HG02970 (cell line): Measurements from ENCODE around the gene GLI3.

Experiments
- ATAC-seq: cut with Tn5 transposase; IDR thresholded peaks from one replicate; pipeline ENCODE4 v1.9.1; 2021; ENCODE audit warnings: mild to moderate bottlenecking, moderate library complexity, moderate number of reproducible peaks; ENCODE audit not compliant: unreplicated experiment, low FRiP score

The GLI3 gene

DNA sequence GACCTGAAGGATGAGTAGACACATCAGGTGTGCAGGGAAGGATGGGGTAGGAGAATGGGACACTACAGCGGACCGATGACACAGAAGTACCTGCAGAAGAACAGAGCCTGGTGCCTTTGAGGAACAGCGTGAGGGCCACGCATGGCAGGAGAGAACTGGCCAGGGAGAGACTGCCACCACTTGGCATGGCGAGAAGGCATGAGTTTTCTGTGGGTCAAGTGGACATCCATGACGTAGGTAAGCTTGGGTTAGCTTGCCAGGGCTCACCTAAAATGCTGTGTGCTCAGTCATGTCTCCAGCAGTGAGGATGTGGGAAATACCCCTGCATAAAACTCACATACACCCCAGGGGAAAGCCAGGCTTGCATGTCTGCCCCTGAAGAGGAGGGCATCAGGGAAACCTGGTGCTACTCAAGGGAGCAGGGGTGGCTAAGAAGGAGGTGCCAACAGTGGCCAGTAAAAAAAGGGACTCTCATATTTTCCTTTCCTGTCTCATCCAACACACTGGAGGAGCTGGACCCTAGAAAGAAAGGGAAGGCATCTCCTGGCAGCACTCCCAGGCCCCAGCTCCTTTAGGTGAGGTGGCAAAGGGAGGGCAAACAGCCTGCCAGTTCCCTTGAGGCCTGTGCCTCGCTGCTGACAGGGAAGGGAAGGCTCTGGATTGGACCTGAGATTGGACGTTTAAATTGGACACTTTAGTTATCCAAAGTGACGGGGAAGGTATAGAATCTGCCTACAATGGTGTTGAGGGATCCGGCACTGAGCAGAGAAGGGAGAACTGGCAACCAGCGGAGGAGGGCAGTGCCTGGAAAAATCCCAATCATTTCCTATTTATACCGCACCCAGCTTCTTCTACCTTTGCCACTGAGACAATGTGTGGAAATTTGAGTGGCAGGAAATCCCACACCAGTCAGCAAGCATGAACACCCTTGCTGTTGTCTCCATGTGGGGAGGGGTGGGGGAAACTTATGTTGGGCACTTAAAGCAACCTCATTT lies 255.7 kb downstream of the GLI3 start:
- ATAC-seq = no peak

DNA sequence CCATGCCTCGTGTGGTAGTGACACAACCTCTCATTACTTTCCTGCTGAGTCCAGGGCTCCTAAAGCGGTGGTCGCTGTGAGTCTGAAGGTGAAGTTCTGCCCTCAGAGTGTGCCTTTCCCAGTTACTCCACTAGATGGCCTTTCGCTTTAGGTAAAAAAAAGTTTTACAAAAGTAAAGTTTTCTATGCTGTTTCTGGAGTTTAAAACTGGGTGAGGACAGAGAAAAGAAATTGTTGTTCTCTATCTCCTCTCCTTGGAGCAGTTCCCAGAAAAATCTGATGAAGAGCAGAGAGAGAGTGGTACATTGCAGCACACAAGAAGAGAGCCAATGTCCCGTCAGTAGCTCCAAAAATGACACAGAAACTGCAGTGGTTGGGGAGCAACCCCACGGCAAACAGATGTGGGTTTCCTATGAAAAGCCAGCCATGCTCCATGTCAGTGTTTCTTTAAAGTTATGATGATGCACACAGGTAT lies 257.1 kb downstream of the GLI3 start:
- ATAC-seq = no peak

DNA sequence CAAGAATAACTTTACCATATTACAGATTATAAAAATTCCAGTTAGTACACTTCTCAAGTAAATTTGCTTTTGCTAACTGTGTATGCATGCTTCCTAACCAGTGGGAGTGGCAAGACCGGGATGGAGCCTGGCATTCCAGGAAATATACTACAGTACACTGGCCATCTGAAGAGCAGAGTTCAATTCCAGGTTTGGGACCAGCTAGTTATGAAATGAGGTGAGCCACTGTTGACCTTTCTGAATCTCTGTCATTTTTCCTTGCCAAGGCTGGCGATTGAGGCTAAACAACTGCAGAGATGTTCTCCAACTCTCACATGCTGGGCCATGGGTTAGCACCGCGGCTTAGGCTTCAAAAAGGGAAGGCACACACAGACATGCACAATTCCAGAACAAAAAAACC lies 258.2 kb downstream of the GLI3 start:
- no peak for ATAC-seq

DNA sequence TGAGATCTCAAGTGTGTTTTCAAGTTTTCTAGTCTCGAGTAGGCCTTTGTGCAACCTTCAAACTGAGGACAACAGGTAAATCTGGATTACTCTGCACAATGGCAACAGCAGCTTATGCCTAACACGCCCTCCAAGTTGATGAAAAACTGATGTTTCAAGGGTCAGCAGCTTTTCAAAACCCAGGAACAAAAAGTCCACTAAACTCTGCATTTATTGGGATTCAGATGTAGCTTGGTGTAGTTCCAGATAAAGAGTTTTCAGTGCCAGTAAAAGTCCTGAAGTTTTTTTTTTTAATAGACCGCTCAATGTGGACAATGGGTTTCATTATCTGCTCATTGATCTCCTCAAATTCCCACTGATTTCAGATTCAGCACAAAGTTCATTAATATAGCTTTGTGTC lies 259.3 kb downstream of the GLI3 start:
- no peak for ATAC-seq

DNA sequence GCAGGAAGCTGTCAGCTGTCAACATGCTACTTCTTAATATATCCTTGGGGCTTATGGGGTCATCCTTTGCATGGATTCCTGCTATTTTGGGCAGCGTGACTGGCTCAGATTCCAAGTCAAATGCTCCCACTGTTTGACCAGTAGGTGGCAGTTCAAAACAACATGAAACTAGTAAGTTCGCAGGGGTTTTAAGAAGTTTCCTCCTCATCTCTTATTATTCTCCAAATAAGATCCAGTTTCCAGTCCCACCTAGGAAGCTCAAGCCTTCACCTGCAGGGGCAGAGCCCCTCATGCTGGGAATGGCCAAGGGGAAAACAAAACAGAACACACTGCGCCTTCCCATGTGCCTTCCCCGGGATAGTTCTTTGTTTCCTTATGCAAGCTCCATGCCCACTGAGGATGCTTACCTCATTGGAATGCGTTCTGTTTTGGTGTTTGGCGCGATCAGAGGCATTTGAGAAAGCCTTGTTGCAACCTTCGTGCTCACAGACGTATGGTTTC lies 259.8 kb downstream of the GLI3 start:
- ATAC-seq = no peak

DNA sequence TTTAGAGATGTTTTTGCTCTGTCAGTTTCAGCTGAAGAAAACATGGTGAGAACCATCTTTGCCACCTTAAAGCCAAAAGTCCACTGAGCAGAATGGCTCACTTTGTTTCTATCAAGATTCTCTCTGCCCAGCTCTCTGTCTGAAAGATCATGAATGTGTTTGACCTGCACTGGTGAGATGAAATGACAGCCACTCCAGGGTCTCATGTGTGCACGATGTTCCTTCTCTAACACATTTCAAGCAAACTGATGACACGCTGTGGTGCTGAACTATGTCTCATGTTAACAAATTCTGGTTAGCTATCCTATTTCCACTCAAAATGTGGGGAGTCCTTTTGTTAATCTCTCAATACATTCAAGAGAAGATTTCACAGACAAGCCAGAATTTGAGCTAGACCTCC lies 260.6 kb downstream of the GLI3 start:
- no peak for ATAC-seq

DNA sequence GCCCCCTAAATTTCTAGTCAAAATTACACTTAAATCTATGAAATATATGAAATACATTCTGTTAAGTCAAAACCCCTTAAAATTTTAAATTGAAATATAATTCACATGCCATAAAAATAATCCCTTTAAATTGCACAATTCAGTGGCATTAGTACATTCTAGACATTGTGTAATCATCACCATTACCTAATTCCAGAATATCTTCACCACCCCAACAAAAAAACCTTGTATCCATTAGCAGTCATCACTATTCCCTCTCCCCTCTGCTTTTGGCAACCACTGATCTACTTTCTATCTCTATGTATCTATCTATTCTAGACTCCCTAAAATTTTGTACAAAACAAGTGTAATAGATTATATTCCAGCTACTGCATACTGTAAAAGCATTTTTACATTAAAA lies 261.2 kb downstream of the GLI3 start:
- ATAC-seq = no peak

DNA sequence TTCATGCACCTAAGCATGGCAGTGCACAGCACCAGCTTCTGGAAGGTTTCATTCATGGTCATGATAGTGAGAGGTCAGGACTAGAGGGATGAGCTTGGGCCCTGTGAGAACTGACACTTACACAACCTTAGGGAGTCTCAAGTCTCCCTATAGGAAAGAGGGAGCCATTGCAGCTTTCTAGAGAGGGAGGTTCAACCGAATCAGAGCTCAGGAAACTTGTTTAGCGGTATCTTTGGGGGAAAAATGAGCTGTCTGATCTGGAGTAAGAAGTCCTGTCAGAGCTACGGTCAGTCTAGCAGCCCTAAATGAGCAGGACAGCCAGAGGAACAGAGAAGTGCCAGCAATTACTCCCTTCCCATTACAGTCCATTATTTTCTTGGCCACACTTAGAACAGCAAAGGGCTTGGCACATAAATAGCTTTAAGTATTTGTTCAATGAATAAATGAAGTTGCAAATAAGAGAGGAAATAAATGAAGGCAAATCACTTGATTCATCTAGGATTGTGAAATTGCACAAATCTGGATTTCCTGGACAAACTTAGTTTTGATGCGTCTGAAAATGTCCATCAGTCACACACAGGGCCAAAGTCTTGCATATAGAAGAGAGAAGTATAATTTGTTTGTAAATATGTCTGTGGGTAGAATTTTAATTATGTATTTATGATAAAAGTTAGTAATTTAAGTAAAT lies 262.0 kb downstream of the GLI3 start:
- no peak for ATAC-seq

DNA sequence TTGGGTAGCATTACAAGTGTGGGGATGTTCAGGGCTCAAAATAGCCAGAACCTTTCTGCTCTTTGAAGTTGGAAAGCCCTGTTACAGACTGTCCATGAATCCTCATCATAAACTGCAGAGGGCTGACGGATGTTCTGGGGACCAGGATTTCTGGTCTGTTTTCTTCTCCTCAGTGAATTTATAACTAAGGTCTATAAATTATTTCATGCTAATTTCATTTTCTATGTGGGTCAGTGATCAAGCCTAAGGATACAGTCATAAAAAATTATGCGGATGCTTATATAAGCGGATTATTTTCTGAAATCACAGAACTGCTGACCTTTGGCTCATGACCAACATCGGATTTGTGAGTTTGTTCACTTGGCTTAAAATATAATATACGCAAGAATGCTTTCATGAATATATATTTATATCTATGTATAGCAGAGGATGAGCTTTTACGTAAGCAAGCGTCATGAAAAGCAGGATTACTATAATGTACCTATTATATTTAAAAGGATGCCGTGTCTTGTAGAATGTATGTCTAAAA lies 263.7 kb downstream of the GLI3 start:
- ATAC-seq = no peak

DNA sequence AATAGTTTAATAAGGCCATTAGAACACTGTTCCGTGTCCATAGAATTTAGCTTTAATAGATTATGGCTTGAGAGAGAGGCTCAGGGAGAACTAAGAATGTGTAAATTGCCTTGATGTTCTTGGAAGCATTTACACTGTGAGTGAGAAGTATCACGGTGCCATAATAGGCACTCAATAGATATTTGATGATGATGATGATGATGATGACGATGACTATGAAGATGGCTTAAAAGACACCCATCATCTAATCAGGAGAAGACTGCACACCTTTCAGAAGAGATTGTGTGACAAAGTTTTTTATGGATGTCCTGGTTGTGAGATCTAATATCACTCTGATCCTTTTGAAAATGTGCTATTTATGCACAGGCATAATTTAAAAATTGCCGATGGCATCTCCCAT lies 264.2 kb downstream of the GLI3 start:
- no peak for ATAC-seq

DNA sequence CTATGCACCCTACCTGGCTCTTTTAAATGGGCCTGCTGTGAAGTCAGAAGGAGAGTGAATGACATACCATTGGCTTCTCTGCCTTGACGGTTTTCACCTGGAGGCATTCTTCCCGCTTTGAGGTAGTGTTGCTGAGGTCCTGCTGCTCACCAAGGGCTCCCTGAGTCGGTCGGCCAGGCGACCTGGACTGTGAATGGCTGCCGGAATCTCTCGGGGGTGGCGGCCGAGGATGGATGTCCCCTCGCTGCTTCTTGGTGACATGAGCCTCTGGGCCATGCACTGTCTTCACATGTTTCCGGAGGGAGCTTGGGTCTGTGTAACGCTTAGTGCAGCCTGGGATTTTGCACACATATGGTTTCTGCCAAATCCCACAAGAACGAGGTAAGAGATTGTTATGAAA lies 264.7 kb downstream of the GLI3 start:
- ATAC-seq = no peak

DNA sequence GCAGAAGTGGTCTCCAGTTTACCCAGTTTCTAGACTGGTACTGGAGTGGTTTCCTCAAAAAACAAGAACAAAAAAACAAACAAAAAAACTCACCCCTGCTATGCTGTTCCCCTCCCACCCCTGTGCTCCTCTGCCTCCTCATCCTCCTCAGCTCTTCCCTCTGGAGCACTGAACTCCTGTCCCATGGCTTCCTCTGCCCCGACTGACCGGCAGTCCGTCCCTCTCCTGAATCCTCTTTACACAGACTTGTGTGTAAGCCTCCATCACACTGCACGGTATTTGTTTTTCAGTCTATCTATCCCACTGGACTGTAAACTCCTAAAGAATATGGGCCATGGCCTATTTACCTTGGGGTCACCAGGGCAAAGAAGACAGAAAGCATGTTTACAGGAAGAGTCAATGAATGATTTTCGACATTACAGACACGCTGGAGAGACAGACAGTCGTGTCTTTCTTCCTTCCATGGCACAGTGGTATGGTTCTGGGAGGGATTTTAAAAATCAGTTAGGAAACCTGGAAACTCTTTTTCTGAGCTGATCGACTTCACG lies 265.3 kb downstream of the GLI3 start:
- ATAC-seq = no peak

DNA sequence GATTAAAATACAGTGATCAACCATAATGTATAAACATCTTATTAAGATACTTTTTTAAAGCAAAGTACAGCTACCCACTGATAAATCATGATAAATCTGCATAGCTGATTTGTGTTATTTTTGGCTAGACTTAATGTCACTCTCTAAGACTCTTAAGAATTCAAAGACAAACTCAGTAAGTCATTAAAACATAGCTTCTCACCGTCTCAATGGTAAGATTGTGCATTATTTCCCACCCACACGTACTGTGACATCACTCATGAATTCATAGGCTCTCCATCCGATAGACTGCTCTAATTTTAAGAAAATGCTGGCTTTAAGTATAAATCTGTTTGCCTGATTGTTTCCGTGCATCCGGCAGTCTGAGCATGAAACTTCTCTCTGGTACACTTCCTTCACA lies 266.1 kb downstream of the GLI3 start:
- ATAC-seq = no peak

DNA sequence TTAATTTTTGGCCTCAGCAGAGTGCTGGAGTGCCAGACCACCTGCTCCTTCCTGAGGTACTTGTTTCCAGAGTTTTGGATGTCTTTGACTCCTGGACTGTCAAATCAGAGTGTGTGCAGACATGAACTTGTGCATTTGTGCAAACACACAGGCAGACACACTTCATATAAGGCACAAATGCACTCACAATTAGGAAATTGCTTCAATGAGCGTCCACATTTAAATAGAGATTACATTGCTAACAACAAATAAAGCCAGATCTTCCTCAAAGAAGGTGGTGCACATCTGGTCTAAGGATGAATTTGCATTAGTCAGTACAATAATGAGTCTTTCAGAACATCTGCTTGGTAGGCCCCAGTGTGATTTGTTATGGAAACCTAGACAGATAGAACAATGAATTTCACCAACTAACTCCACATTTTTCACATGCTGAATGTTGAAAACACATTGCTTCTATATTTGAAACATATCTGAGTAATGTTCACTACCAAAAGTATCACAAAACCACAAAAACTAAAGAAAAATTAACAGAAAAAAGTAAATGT lies 267.4 kb downstream of the GLI3 start:
- no peak for ATAC-seq

DNA sequence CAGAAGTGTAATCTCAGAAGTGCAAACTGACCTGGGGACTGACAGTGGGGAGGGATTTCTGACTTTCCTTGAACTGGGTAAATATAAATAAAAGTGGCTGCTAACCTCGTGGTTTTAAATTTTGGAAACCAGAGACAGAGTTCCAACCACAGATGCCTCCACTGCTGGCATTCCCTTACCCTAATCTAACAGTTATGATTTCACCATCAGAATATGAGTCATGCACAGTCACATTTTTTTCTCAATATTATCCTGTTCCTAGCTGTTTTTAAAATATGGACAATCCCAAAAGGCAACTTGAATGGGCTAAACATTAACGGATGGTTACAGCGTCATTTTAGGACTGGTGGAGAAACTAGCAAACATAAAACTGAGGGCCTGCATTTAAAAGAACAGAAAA lies 269.9 kb downstream of the GLI3 start:
- no peak for ATAC-seq

DNA sequence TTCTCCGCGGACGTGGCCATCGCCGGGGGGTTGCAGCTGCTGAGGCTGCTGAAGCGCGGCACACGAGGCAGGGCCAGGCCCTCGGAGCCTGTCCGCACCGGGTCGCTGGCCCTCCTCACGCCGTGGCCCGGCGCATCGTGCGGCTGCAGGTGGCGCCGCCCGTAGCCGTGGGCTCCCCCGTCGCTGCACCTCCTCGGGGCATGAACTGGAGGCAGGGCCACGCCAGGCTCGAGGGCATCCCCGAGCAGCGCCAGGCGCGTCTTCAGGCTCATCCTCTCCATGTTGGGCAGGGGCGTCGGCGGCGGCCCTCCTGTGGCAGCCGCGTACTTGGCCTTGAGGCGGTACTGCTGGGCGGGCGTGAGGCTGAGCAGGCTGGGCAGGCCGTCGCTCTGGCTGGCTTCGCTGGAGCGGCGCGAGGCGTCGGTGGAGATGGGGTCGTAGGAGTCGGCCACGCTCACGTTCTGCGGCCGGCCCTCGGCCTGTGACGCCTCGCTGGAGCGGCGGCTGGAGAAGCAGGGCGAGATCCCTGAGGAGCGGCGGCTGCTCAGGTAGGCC lies 271.0 kb downstream of the GLI3 start:
- ATAC-seq = no peak

DNA sequence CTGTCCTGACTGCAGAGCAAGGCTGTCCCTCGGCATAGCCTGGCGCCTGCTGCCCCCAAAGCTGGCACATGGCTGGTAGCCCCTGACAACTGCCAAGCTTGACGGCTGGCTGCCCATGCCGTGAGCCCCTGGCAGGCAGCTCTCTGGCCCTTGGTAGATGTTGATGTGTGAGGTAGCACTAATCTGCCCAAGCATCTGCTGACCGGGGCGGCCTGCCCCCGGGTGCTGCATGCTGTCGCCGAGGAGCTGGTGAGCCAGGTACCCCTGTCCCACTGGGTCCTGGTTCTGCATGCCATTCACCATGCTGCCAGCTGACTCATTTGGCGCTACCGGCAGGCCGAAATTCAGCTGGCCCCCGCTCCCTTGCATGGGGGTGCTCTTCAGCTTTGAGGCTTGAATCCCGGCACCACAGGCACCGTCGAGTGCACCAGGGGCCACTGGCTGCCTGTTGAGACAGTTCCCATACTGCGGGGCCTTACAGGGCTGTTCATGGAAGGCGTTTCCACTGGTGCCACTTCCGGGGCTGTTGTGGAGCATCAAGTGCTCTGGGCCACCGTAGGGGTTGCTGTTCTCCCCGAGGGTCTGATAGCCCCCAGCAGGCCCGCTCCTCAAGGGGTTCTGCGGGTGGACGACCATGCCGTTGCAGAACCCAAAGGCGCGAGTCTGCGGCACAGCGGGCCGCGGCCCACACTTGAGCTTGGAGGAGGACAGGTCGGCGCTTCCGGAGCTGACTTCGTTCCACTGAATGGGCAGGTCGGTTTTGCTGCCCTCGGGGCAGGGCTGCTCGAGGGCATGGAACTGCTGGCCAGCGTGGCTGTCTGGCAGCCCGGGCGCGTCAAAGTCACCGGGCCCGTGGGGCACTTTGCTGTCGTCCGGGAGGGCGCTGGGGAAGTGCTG lies 271.9 kb downstream of the GLI3 start:
- ATAC-seq = no peak

DNA sequence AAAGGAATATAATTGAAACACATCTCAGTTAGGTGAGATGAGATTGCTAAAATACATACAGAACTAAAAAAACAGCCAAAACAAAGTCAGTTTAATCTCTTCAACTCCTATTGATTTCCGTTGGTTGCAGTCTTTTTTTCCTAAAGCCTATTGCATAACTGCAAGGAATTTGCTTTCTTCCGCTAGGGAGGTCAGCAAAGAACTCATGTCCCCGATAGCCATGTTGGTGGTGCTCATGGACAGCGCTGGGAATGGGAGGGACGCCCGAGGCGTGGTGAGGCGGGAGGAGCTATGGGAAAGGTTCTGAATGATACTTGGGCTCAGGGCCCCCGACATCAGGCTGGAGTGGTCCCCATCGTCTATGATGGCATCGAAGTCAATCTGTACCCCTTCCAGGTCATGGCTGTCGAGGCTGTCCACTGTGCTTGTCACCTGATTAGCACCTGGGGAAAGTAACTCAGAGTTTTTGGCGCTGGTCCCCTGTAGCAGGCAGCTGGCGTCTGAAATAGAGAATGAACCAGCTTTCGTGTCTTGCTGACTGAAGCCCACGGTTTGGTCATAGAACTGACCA lies 272.7 kb downstream of the GLI3 start:
- ATAC-seq = no peak

DNA sequence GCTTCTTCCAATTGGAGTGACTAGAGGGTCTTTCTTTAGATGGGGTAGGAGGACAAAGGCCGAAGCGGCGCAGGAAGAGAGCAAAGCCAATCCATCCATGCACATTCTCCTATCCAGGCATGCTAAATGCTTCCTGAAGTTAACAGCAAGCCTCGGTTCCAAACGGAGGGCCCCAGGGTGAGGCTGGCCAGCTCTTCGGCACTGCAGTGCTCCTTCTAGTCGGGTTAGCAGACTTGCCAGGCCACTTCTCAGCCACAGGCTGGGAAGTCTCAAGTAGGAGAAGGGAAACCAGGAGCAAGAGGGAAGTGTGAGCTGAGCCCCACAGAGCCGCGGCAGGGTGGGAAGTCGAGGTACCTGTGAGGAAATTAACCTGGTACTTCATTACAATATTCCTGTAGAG lies 280.3 kb downstream of the GLI3 start:
- ATAC-seq = no peak
